DND-41 (cell line): ENCODE data around the gene IDH3G.

ENCODE experiments used
- CTCF ChIP-seq: IDR thresholded peaks from 2 replicates; pipeline ENCODE4 v1.5.1; 2012; ENCODE audit warnings: borderline replicate concordance, low read length, moderate library complexity, mild to moderate bottlenecking; ENCODE audit not compliant: poor library complexity, severe bottlenecking; ENCODE audit errors: extremely low read depth
- EZH2 ChIP-seq: IDR thresholded peaks from 3 replicates; pipeline ENCODE4 v1.6.1; 2012; ENCODE audit warnings: borderline replicate concordance, low read depth, mild to moderate bottlenecking, moderate library complexity, low read length, inconsistent platforms; ENCODE audit not compliant: severe bottlenecking

GRCh38 chrX:153739754-153740486, 54.3 kb downstream of the IDH3G start:
- TF ChIP-seq CTCF: no peak
- no peak for TF ChIP-seq EZH2
